Loucy (cell line): ENCODE data around the gene MYEOV.

ENCODE experiments used
- EZH2phosphoT487 ChIP-seq: fragments of 200-600 bp; IDR thresholded peaks from 2 replicates; pipeline ENCODE4 v1.6.1; 2018; ENCODE audit warnings: antibody characterized with exemption, mild to moderate bottlenecking, moderate library complexity, borderline replicate concordance
- TF ChIP-seq, protein P1 (sequence below): fragments of 200-600 bp; sonication (generic); conservative IDR thresholded peaks from 2 replicates; pipeline ENCODE4 v1.5.1; 2014; ENCODE audit warnings: mild to moderate bottlenecking, antibody characterized with exemption, low read length

DNA sequence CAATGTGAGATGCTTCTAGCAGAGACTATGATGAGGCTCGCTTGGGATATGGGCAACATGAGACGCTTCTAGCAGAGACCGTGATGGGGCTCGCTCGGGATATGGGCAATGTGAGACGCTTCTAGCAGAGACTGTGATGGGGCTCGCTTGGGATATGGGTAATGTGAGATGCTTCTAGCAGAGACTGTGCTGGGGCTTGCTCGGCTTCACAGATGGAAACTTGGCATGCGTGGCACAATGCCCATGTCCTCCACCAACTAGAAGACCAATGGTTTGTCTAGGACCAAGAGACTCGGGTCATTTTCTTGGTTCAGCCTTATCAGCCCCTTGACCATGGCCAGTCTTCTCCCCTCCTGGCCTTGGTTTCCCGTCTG lies 7.1 kb downstream of the MYEOV start:
- TF ChIP-seq, protein P1, sequence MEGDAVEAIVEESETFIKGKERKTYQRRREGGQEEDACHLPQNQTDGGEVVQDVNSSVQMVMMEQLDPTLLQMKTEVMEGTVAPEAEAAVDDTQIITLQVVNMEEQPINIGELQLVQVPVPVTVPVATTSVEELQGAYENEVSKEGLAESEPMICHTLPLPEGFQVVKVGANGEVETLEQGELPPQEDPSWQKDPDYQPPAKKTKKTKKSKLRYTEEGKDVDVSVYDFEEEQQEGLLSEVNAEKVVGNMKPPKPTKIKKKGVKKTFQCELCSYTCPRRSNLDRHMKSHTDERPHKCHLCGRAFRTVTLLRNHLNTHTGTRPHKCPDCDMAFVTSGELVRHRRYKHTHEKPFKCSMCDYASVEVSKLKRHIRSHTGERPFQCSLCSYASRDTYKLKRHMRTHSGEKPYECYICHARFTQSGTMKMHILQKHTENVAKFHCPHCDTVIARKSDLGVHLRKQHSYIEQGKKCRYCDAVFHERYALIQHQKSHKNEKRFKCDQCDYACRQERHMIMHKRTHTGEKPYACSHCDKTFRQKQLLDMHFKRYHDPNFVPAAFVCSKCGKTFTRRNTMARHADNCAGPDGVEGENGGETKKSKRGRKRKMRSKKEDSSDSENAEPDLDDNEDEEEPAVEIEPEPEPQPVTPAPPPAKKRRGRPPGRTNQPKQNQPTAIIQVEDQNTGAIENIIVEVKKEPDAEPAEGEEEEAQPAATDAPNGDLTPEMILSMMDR: no peak
- TF ChIP-seq EZH2phosphoT487: no peak
